HG03135 (cell line): ENCODE data around the gene REPIN1.

Experiments used
- ATAC-seq: cut with Tn5 transposase; IDR thresholded peaks from one replicate; pipeline ENCODE4 v1.9.1; 2021; ENCODE audit warnings: mild to moderate bottlenecking, moderate library complexity; ENCODE audit not compliant: unreplicated experiment

REPIN1 gene

GRCh38 chr7:150359622-150360362 is 8.8 kb upstream of the REPIN1 start:
- no peak for ATAC-seq

- ATAC-seq: no peak
These were observed 8.1 kb upstream of the REPIN1 start for GRCh38 chr7:150360363-150361058.

- ATAC-seq: no peak
These were observed 7.2 kb upstream of the REPIN1 start for GRCh38 chr7:150361402-150361801.

GRCh38 chr7:150361807-150362621 is 6.6 kb upstream of the REPIN1 start:
- ATAC-seq: no peak

GRCh38 chr7:150363370-150363769 is 5.3 kb upstream of the REPIN1 start:
- no peak for ATAC-seq

- ATAC-seq: no peak
These were observed 4.8 kb upstream of the REPIN1 start for GRCh38 chr7:150363872-150364271.

- ATAC-seq: no peak
These were observed 3.4 kb upstream of the REPIN1 start for GRCh38 chr7:150365194-150365593.

GRCh38 chr7:150365673-150366398 is 2.8 kb upstream of the REPIN1 start:
- no peak for ATAC-seq

GRCh38 chr7:150367677-150368095 is 936 bp upstream of the REPIN1 start:
- ATAC-seq: no peak

GRCh38 chr7:150368884-150369747 is 494 bp downstream of the REPIN1 start:
- ATAC-seq: peak; percentile 17

GRCh38 chr7:150369748-150370501 is 1.3 kb downstream of the REPIN1 start:
- no peak for ATAC-seq

- no peak for ATAC-seq
These were observed 2.0 kb downstream of the REPIN1 start for GRCh38 chr7:150370612-150371071.

- no peak for ATAC-seq
These were observed 2.7 kb downstream of the REPIN1 start for GRCh38 chr7:150371131-150371995.

- no peak for ATAC-seq
These were observed 3.3 kb downstream of the REPIN1 start for GRCh38 chr7:150371996-150372270.

GRCh38 chr7:150372271-150373048 is 3.8 kb downstream of the REPIN1 start:
- no peak for ATAC-seq

GRCh38 chr7:150373049-150373801 is 4.6 kb downstream of the REPIN1 start:
- no peak for ATAC-seq

- no peak for ATAC-seq
These were observed 5.4 kb downstream of the REPIN1 start for GRCh38 chr7:150374026-150374425.
